ENCODE measurements around the gene LGALS9.
A peak's percentile ranks its signal among the peaks of the same experiment; 100 is the strongest.
"Not testable (repeated sequence)": the region's sequence is repeated elsewhere in the genome, so short reads cannot be mapped to it uniquely, and the experiment has no call there.

LGALS9 gene

GRCh38 chr17:27654654-27655524 is 23.9 kb downstream of the LGALS9 start:
- Mint-ChIP-seq H3K27ac (no peak overlapping the region), H3K9me3 (no peaks in the 10 kb centered on the region), H3K4me3 (no peak overlapping the region), H3K27me3 (peaks cover 13% of the 10 kb centered on the region), H3K36me3 (no peaks in the 10 kb centered on the region), H3K4me1 (peaks cover 9% of the 10 kb centered on the region)
- CTCF ChIA-PET = interaction anchor here (0.7 to 8.5 kb wide), 20 partner anchors 9 to 616 kb away, joined by 3 to 81 read pairs (median 4); no protein-coding TSS in a partner anchor
- peak; percentile 78 for DNase-seq

GRCh38 chr17:27655525-27656111 is 24.6 kb downstream of the LGALS9 start:
- H3K36me3 Mint-ChIP-seq, DNase-seq, H3K27ac Mint-ChIP-seq, H3K4me1 Mint-ChIP-seq, H3K9me3 Mint-ChIP-seq, H3K4me3 Mint-ChIP-seq: not testable (repeated sequence)
- H3K27me3 Mint-ChIP-seq = peaks cover 13% of the 10 kb centered on the region
- CTCF ChIA-PET = interaction anchor here (1.1 to 8.5 kb wide), 7 partner anchors 10 to 616 kb away, joined by 3 to 81 read pairs (median 5); no protein-coding TSS in a partner anchor

- peaks cover 10% of the 10 kb centered on the region for H3K27me3 Mint-ChIP-seq
- H3K9me3 Mint-ChIP-seq, H3K36me3 Mint-ChIP-seq, H3K4me3 Mint-ChIP-seq, H3K4me1 Mint-ChIP-seq, H3K27ac Mint-ChIP-seq, DNase-seq: not testable (repeated sequence)
- CTCF ChIA-PET = interaction anchor here (2.2 to 8.5 kb wide), 3 partner anchors 99 to 291 kb away, joined by 6 to 81 read pairs (median 24); no protein-coding TSS in a partner anchor
Measured at GRCh38 chr17:27656620-27657019, 25.6 kb downstream of the LGALS9 start.

GRCh38 chr17:27657620-27658019 is 26.6 kb downstream of the LGALS9 start:
- Mint-ChIP-seq H3K27me3 (peaks cover 8% of the 10 kb centered on the region), H3K4me3 (no peak overlapping the region), H3K27ac (no peak overlapping the region), H3K36me3 (no peaks in the 10 kb centered on the region), H3K9me3 (no peaks in the 10 kb centered on the region), H3K4me1 (peaks cover 5% of the 10 kb centered on the region)
- CTCF ChIA-PET = interaction anchor here (1.3 to 8.5 kb wide), 2 partner anchors 98 to 222 kb away, joined by 4 to 81 read pairs; no protein-coding TSS in a partner anchor
- DNase-seq = peak; percentile 57

GRCh38 chr17:27659683-27660082 is 28.7 kb downstream of the LGALS9 start:
- no peak for DNase-seq
- no peaks in the 10 kb centered on the region for H3K9me3 Mint-ChIP-seq
- no peak overlapping the region for H3K4me3 Mint-ChIP-seq
- no peak overlapping the region for H3K27ac Mint-ChIP-seq
- peaks cover 2% of the 10 kb centered on the region for H3K4me1 Mint-ChIP-seq
- peaks cover 4% of the 10 kb centered on the region for H3K27me3 Mint-ChIP-seq
- no peaks in the 10 kb centered on the region for H3K36me3 Mint-ChIP-seq
- CTCF ChIA-PET = no interaction called here

- Mint-ChIP-seq H3K36me3 (no peaks in the 10 kb centered on the region), H3K4me3 (no peak overlapping the region), H3K4me1 (no peaks in the 10 kb centered on the region), H3K27me3 (peaks cover 4% of the 10 kb centered on the region), H3K9me3 (no peaks in the 10 kb centered on the region), H3K27ac (no peak overlapping the region)
- CTCF ChIA-PET = interaction anchor here (1.5 kb wide), 1 partner anchor 96 kb away, joined by 4 read pairs; no protein-coding TSS in a partner anchor
- no peak for DNase-seq
Measured at GRCh38 chr17:27660436-27660835, 29.4 kb downstream of the LGALS9 start.

- DNase-seq = no peak
- Mint-ChIP-seq H3K4me1 (no peaks in the 10 kb centered on the region), H3K9me3 (no peaks in the 10 kb centered on the region), H3K4me3 (no peak overlapping the region), H3K27ac (no peak overlapping the region), H3K36me3 (no peaks in the 10 kb centered on the region), H3K27me3 (no peaks in the 10 kb centered on the region)
- CTCF ChIA-PET = interaction anchor here (1.1 kb wide), 1 partner anchor 10 kb away, joined by 6 read pairs; no protein-coding TSS in a partner anchor
Measured at GRCh38 chr17:27663936-27664605, 33.1 kb downstream of the LGALS9 start.

GRCh38 chr17:27664606-27664965 is 33.6 kb downstream of the LGALS9 start:
- H3K27ac Mint-ChIP-seq = no peak overlapping the region

GRCh38 chr17:27665549-27665948 is 34.6 kb downstream of the LGALS9 start:
- CTCF ChIA-PET = interaction anchor here (1.5 kb wide), 1 partner anchor 11 kb away, joined by 5 read pairs; no protein-coding TSS in a partner anchor
- Mint-ChIP-seq H3K27me3 (no peaks in the 10 kb centered on the region), H3K9me3 (no peaks in the 10 kb centered on the region), H3K4me1 (no peaks in the 10 kb centered on the region), H3K27ac (no peak overlapping the region), H3K4me3 (no peak overlapping the region), H3K36me3 (no peaks in the 10 kb centered on the region)
- DNase-seq = no peak

More at GRCh38 chr17:27664606-27664965, 33.6 kb downstream of the LGALS9 start:
- no peaks in the 10 kb centered on the region for H3K36me3 Mint-ChIP-seq
- CTCF ChIA-PET = interaction anchor here (1.1 kb wide), 1 partner anchor 10 kb away, joined by 6 read pairs; no protein-coding TSS in a partner anchor
- no peak for DNase-seq
- no peak overlapping the region for H3K4me3 Mint-ChIP-seq
- no peaks in the 10 kb centered on the region for H3K27me3 Mint-ChIP-seq
- H3K9me3 Mint-ChIP-seq = no peaks in the 10 kb centered on the region
- H3K4me1 Mint-ChIP-seq = no peaks in the 10 kb centered on the region

GRCh38 chr17:27666270-27666669 is 35.3 kb downstream of the LGALS9 start:
- H3K9me3 Mint-ChIP-seq, H3K36me3 Mint-ChIP-seq, DNase-seq, H3K27me3 Mint-ChIP-seq, H3K4me1 Mint-ChIP-seq, H3K27ac Mint-ChIP-seq, H3K4me3 Mint-ChIP-seq: not testable (repeated sequence)
- CTCF ChIA-PET = interaction anchor here (1.5 kb wide), 1 partner anchor 11 kb away, joined by 5 read pairs; no protein-coding TSS in a partner anchor

- Mint-ChIP-seq H3K4me3 (no peak overlapping the region), H3K9me3 (no peaks in the 10 kb centered on the region), H3K36me3 (no peaks in the 10 kb centered on the region), H3K27me3 (no peaks in the 10 kb centered on the region), H3K4me1 (no peaks in the 10 kb centered on the region), H3K27ac (no peak overlapping the region)
- CTCF ChIA-PET = no interaction called here
- DNase-seq = no peak
Measured at GRCh38 chr17:27666831-27667560, 36.0 kb downstream of the LGALS9 start.

- H3K36me3 Mint-ChIP-seq = no peaks in the 10 kb centered on the region
- no peak overlapping the region for H3K4me3 Mint-ChIP-seq
Measured at GRCh38 chr17:27667656-27668487, 36.9 kb downstream of the LGALS9 start.

GRCh38 chr17:27668488-27668823 is 37.5 kb downstream of the LGALS9 start:
- no peak overlapping the region for H3K4me3 Mint-ChIP-seq
- no peak for DNase-seq
- H3K27ac Mint-ChIP-seq = no peak overlapping the region
- no peaks in the 10 kb centered on the region for H3K9me3 Mint-ChIP-seq
- no peaks in the 10 kb centered on the region for H3K27me3 Mint-ChIP-seq
- no peaks in the 10 kb centered on the region for H3K36me3 Mint-ChIP-seq
- CTCF ChIA-PET = interaction anchor here (1.1 kb wide), 1 partner anchor 14 kb away, joined by 3 read pairs; no protein-coding TSS in a partner anchor
- H3K4me1 Mint-ChIP-seq = no peaks in the 10 kb centered on the region

More at GRCh38 chr17:27667656-27668487, 36.9 kb downstream of the LGALS9 start:
- Mint-ChIP-seq H3K27ac (no peak overlapping the region), H3K4me1 (no peaks in the 10 kb centered on the region), H3K9me3 (no peaks in the 10 kb centered on the region), H3K27me3 (no peaks in the 10 kb centered on the region)
- no peak for DNase-seq
- CTCF ChIA-PET = interaction anchor here (1.1 kb wide), 1 partner anchor 13 kb away, joined by 3 read pairs; no protein-coding TSS in a partner anchor
